T-helper 1 cell treated with Interleukin-12 subunit alpha and Interleukin-12 subunit beta and Interleukin-4 antibody, amounts not matched to agents 30 ng/mL and 1 ng/mL, for 36 hours (primary cell): Measurements from ENCODE around the gene KIR3DL1. TPM values are rescaled to one million over a fixed set of nuclear protein-coding genes. Genes with fewer than 3 reads are reported as not detected.
"Not testable (repeated sequence)": the region's sequence is repeated elsewhere in the genome, so short reads cannot be mapped to it uniquely, and the experiment has no call there.

Experiments
- intact Hi-C: fragments of 100-400 bp; cut with micrococcal nuclease; formaldehyde crosslinking; loops from one replicate; pipeline ENCODE4 v1.15.1; 2024
- total RNA-seq: library from RNA; stranded (reverse); gene quantifications from 2 replicates; pipeline ENCODE4 v1.2.3, GENCODE V29; 2022

KIR3DL1 gene
- total RNA-seq, 1 donor from 2014 or later: not detected

DNA sequence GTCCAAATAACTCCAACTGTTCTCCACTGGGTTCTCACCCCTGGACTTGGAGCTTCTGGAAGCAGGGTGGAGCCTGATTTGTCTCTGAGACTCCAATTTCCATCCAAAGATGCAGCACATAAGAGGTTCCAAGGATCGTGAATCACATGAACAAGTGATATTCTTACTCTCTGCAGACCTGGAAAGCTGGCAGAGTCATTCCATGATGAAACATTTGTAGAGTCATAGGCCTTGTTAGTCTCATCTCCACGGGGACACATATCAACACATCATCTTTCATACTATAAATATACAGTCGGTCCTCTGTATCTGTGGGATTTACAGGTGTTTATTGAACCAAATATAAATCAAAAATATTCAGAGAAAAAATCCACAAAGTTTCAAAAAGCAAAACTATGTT, 1.7 kb upstream of the KIR3DL1 start:
- intact Hi-C loops: not testable (repeated sequence)

GRCh38 chr19:54817670-54818536, 1.6 kb downstream of the KIR3DL1 start:
- intact Hi-C loops: no loop called here

DNA sequence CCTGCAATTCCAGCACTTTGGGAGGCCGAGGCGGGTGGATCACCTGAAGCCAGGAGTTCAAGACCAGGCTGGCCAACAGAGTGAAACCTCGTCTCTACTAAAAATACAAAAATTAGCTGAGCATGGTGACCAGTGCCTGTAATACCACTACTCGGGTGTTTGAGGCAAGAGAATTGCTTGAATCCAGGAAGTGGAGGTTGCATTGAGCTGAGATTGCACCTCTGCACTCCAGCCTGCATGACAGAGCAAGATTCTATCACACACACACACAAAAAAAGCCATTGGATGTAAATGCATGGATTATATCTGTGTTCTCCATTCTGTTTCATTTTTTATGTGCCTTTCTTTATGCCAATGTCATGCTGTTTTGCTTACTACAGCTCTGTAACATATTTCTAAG, 8.1 kb downstream of the KIR3DL1 start:
- intact Hi-C loops: not testable (repeated sequence)

- intact Hi-C loops: not testable (repeated sequence)
These were observed 9.1 kb downstream of the KIR3DL1 start for GRCh38 chr19:54825326-54825725.

- intact Hi-C loops: not testable (repeated sequence)
These were observed 11.8 kb downstream of the KIR3DL1 start for GRCh38 chr19:54828064-54828463.

DNA sequence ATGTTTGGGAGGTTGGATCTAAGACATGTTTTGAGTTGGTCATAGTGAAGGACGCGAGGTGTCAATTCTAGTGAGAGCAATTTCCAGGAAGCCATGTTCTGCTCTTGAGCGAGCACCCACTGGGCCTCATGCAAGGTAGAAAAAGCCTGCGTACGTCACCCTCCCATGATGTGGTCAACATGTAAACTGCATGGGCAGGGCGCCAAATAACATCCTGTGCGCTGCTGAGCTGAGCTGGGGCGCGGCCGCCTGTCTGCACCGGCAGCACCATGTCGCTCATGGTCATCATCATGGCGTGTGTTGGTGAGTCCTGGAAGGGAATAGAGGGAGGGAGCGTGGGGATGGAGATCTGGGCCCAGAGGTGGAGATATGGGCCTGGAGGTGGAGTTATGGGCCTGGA, 16.2 kb downstream of the KIR3DL1 start, which contains the start of gene KIR2DS4:
Gene KIR2DS4, plus strand, starts transcription at position 181 of the 400 bp plus-strand sequence.
- intact Hi-C loops: not testable (repeated sequence)

DNA sequence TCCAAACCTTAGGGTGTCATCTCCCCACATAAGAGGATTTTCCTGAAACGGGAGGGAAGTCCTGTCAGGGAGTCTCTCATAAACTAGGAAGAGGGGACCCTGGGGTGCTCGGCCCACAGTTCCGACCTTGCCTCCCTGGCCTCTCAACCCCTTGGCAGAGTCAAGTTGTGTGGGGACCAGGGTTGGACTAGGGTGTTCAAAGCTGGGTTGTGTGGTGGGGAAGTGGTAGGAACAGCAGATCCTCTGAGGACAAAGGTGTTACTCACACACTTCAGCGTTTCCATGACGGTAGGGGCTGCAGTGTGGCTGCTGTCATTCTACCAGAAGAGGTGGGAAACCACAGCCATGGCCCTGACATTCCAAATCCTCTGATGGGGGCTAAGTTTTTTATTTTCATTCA, 18.9 kb downstream of the KIR3DL1 start:
- intact Hi-C loops: not testable (repeated sequence)

DNA sequence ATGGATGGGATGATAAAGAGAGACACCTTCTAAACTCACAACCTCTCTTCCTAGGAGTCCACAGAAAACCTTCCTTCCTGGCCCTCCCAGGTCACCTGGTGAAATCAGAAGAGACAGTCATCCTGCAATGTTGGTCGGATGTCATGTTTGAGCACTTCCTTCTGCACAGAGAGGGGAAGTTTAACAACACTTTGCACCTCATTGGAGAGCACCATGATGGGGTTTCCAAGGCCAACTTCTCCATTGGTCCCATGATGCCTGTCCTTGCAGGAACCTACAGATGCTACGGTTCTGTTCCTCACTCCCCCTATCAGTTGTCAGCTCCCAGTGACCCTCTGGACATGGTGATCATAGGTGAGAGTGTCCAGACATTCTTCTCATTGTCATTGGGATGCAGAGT, 21.3 kb downstream of the KIR3DL1 start:
- intact Hi-C loops: not testable (repeated sequence)

DNA sequence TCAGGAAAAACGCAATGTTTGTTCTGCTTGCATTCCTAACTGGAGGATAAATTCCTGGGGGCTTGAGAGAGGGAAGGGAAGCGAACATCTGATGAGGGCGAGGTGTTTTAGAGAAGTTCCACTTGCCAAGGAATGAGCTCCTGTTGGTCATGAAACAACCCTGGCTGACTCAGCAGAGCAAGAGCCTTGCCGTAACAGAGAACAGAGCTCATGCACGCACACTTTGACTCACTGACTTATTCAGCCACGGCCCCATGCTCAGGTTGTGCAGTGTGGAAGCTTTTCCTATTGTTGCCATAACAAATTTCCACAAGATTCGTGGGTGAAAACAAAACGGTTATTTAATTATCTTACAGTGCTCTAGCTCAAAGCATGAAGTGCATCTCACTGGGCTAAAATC, 26.9 kb downstream of the KIR3DL1 start:
- intact Hi-C loops: not testable (repeated sequence)

DNA sequence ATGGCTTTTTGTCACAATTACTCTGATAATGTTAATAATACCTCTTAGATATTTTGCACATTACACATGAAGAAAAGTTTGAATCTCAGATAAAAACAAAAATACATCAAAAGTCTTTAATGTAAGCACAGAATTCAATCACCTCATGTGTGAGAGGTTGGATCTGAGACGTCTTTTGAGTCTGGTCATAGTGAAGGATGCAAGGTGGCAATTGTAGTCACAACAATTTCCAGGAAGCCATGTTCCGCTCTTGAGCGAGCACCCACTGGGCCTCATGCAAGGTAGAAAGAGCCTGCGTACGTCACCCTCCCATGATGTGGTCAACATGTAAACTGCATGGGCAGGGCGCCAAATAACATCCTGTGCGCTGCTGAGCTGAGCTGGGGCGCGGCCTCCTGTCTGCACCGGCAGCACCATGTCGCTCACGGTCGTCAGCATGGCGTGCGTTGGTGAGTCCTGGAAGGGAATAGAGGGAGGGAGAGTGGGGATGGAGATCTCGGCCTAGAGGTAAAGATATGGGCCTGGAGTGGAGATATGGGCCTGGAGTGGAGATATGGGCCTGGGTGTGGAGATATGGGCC, 33.9 kb downstream of the KIR3DL1 start, which contains the start of gene KIR3DL2:
Gene KIR3DL2, plus strand, starts transcription at position 383 of the 580 bp plus-strand sequence. Its CDS starts 33 bp downstream, at position 416.
- intact Hi-C loops: not testable (repeated sequence)

DNA sequence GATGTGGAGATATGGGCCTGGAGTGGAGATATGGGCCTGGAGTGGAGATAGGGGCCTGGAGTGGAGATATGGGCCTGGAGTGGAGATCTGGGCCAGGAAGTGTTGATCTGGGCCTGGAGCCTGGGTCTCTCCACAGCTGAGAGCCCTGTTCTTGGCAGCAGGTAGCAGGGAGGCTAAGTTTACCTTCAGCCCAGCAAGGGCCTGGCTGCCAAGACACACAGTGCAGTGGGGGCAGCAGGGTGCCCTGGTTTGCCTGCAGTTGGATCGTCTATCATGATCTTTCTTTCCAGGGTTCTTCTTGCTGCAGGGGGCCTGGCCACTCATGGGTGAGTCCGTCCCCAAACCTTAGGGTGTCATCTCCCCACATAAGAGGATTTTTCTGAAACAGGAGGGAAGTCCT, 34.7 kb downstream of the KIR3DL1 start:
- intact Hi-C loops: no loop called here

DNA sequence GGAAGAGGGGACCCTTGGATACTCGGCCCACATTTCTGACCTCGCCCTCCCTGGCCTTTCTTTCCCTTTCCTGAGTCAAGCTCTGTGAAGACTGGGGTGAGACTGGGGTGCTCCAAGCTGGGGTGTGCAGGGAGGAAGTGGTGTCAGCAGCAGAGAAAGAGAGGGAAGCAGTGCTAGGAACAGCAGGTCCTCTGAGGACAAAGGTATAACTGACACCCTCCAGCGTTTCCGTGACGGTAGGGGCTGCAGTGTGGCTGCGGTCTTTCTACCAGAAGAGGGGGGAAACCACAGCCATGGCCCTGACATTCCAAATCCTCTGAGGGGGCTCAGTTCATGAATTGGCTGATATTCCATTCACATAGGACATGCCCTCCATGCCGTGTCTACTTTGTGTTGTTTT, 35.1 kb downstream of the KIR3DL1 start:
- intact Hi-C loops: no loop called here

GRCh38 chr19:54855241-54855640, 39.0 kb downstream of the KIR3DL1 start:
- intact Hi-C loops: not testable (repeated sequence)

DNA sequence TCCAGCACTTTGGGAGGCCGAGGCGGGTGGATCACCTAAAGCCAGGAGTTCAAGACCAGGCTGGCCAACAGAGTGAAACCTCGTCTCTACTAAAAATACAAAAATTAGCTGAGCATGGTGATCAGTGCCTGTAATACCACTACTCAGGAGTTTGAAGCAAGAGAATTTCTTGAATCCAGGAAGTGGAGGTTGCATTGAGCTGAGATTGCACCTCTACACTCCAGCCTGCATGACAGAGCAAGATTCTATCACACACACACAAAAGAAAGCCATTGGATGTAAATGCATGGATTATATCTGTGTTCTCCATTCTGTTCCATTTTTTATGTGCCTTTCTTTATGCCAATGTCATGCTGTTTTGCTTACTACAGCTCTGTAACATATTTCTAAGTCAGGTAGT, 42.2 kb downstream of the KIR3DL1 start:
- intact Hi-C loops: not testable (repeated sequence)

- intact Hi-C loops: not testable (repeated sequence)
These were observed 43.2 kb downstream of the KIR3DL1 start for GRCh38 chr19:54859421-54859820.

GRCh38 chr19:54863459-54863858, 47.2 kb downstream of the KIR3DL1 start:
- intact Hi-C loops: not testable (repeated sequence)

DNA sequence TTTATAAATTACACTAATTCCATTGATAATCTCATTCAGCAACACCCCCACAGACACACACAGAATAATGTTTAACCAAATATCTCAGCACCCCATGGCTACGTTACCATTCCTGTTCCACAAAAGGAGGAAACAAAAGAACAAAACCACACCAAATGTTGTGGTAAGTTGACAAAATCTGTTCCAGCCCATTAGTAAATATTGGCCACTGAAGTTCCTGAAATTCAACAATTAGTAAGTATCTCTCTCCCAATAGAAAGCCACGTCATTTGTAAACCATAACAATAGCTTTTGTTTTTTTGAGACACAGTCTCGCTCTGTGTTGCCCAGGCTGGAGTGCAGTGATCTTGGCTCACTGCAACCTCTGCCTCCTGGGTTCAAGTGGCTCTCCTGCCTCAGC, 55.4 kb downstream of the KIR3DL1 start:
- intact Hi-C loops: no loop called here

DNA sequence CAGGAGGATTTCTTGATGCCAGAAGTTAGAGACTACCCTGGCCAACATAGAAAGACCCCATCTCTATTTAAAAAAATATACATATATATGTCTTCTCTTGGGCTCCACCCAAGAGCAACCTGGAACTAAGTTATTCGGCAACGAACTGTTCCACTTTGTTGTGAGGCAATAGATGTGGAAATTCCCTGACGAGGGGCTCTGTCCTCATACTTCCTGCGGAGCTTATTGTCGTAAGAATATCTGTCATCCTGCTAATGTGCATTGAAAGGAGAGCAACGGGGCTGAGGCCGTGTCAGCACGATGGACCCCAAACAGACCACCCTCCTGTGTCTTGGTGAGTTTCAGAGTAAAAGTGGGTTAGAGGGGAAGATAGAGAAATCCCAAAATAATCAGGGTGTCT, 57.7 kb downstream of the KIR3DL1 start, which contains the start of gene FCAR:
Gene FCAR, plus strand, starts transcription at position 246 of the 400 bp plus-strand sequence. Its CDS starts 55 bp downstream, at position 301.
- intact Hi-C loops: no loop called here

DNA sequence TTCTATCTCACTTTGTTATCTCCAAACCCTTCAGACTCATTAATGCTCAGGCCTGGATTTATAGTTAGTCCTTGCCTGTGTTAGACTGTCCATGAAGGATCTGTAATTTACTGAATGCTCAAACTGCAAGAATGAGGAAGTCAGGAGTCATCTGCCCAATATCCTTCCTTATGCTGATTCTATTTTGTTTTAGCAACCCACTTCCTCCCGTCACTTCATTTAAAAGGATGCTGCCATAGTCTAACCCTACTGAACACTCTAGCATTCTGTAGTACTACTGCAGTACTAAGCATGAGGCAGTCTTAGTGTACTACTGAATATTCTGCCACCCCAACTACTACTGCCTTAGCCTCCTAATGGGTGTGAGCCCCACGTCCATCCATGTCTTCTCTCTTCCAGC, 59.2 kb downstream of the KIR3DL1 start:
- intact Hi-C loops: no loop called here

DNA sequence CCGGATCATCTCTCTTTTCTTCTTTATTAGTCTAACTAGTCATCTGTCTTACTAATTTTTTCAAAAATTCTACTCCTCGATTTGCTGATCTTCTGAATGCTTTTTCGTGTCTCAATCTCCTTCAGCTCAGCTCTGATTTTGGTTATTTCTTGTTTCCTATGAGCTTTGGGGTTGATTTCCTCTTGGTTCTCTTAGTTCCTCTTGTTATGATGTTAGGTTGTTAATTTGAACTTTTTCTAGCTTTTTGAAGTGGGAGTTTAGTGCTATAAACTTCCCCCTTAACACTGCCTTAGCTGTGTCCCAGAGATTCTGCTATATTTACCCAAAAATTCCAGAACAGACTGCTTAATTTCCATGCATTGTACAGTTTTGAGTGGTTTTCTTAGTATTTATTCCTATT, 61.2 kb downstream of the KIR3DL1 start:
- intact Hi-C loops: no loop called here
